HUES64 (cell line): Measurements from ENCODE around the gene SEPTIN2.
"Not testable (repeated sequence)": the region's sequence is repeated elsewhere in the genome, so short reads cannot be mapped to it uniquely, and the experiment has no call there.

ENCODE experiments used
- H3K27ac ChIP-seq: 2 replicates; pipeline ENCODE4 v1.7.0; 2013; ENCODE audit warnings: low read depth, low read length, inconsistent platforms
- H3K27me3 ChIP-seq: 2 replicates; pipeline ENCODE4 v1.6.1; 2013; ENCODE audit warnings: mild to moderate bottlenecking, low read length; ENCODE audit not compliant: insufficient read depth
- H3K36me3 ChIP-seq: 2 replicates; pipeline ENCODE4 v1.6.1; 2013; ENCODE audit warnings: mild to moderate bottlenecking, low read length; ENCODE audit not compliant: insufficient read depth
- H3K4me1 ChIP-seq: 2 replicates; pipeline ENCODE4 v1.6.1; 2013; ENCODE audit warnings: mild to moderate bottlenecking, low read length, moderate library complexity; ENCODE audit not compliant: insufficient read depth
- H3K4me3 ChIP-seq: 2 replicates; pipeline ENCODE4 v1.5.1; 2013; ENCODE audit warnings: mild to moderate bottlenecking, low read length, moderate library complexity
- H3K9ac ChIP-seq: 2 replicates; pipeline ENCODE4 v1.6.1; 2013; ENCODE audit warnings: mild to moderate bottlenecking, low read depth, low read length
- H3K9me3 ChIP-seq: 2 replicates; pipeline ENCODE4 v1.6.1; 2013; ENCODE audit warnings: low read depth, low read length; ENCODE audit not compliant: insufficient read depth
- WGBS: fragments of 150-250, 120-280 bp; methylation state at CpG from one replicate; pipeline ENCODE4 v1.1.7; 2013; ENCODE audit warnings: missing lambda C conversion rate; 5-methylcytosine and 5-hydroxymethylcytosine counted together

The SEPTIN2 gene

DNA sequence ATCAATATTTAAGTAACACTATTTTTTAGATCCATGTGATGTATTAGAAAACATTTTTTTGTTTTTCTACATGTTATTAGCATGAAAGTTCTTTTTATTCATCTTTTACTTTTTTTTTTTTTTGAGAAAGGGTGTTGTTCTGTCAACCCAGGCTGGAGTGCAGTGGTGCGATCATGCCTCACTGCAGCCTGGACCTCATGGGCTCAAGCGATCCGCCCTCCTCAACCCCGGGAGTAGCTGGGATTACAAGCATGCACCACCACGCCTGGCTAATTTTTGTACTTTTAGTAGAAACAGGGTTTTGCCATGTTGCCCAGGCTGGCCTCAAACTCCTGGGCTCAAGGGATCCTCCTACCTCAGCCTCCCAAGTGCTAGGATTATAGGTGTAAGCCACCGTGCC is 58.2 kb downstream of the SEPTIN2 start:
- H3K36me3 ChIP-seq, result peaks cover 25% of the 10 kb centered on the region
- H3K4me3 ChIP-seq, H3K27ac ChIP-seq, H3K9ac ChIP-seq, H3K27me3 ChIP-seq, H3K9me3 ChIP-seq, H3K4me1 ChIP-seq: not testable (repeated sequence)
- WGBS, result 96% methylated on average over 5 of the region's 6 CpGs

DNA sequence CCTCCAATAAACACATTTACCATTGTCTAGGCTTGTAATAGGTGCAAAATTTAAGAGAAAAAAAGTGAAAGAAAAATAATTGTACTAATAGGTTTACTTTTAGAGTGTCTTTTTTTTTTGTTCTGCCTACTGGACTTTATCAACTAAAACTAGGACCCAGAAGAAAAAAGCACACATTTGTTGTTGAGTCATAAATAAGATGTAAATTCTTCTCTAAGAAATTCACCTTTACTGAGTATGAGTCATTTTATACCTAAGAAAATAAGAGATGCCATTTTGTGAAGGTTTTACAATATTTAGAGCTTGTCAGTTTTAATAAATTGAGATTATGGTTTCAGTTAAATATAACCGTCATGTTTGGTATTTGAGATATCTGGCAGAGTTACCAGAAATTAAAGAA is 59.6 kb downstream of the SEPTIN2 start:
- Histone ChIP-seq H3K27ac (no peak overlapping the region), H3K36me3 (peaks cover 25% of the 10 kb centered on the region), H3K9ac (no peak overlapping the region), H3K4me1 (no peaks in the 10 kb centered on the region), H3K9me3 (no peaks in the 10 kb centered on the region), H3K4me3 (no peak overlapping the region), H3K27me3 (no peaks in the 10 kb centered on the region)
- WGBS, result 95% methylated on average over 1 of the region's 1 CpG

DNA sequence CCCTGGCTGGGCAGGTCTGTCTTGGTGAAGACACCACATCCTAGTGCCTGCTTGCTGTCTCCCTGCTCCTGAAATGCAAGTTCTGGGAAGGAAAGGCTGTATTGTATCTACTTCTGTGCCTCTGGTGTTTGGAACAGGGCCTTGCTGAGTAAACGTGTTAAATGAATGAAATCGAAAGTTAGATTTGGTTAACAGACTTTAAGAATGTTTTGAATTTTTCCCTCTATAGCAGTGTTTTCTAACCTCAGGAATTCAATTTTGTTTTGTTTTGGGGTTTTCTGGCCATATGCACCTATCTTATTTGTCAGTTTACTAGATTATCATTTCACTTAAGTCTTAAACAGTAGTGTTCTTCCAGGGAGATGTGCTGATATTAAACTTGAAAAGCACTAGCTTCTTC is 61.1 kb downstream of the SEPTIN2 start:
- peaks cover 26% of the 10 kb centered on the region for H3K36me3 ChIP-seq
- no peak overlapping the region for H3K27ac ChIP-seq
- H3K9ac ChIP-seq, result no peak overlapping the region
- H3K4me1 ChIP-seq, result no peaks in the 10 kb centered on the region
- H3K4me3 ChIP-seq, result no peak overlapping the region
- 100% methylated on average over 2 of the region's 2 CpGs for WGBS
- no peaks in the 10 kb centered on the region for H3K9me3 ChIP-seq
- H3K27me3 ChIP-seq, result no peaks in the 10 kb centered on the region

DNA sequence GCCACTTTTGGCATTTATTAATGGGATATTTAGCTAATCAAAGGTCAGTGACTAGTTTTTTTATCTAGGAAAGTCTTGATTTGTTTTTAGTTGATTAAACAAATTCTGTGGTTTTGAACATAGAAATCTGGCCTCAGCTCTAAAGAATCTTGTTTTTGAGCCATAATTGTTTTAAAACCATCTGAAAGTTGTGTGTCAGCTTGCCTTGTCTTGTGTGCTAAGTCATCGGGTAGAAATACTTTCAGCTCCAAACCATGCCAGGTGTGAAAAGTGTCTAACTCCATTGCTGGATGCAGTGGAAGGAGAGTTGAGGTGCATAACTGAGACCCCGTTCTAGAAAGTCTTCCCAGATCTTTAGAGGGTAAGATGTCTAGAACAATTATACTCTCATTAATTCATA is 63.1 kb downstream of the SEPTIN2 start:
- no peak overlapping the region for H3K27ac ChIP-seq
- no peak overlapping the region for H3K4me3 ChIP-seq
- H3K9ac ChIP-seq, result no peak overlapping the region
- no peaks in the 10 kb centered on the region for H3K27me3 ChIP-seq
- H3K4me1 ChIP-seq, result no peaks in the 10 kb centered on the region
- peaks cover 29% of the 10 kb centered on the region for H3K36me3 ChIP-seq
- WGBS, result 100% methylated on average over 1 of the region's 2 CpGs
- no peaks in the 10 kb centered on the region for H3K9me3 ChIP-seq

GRCh38 chr2:241379481-241380480 is 64.1 kb downstream of the SEPTIN2 start:
- Histone ChIP-seq H3K27me3 (no peaks in the 10 kb centered on the region), H3K4me3 (no peak overlapping the region), H3K27ac (no peak overlapping the region), H3K36me3 (peaks cover 20% of the 10 kb centered on the region), H3K9me3 (no peaks in the 10 kb centered on the region), H3K4me1 (no peaks in the 10 kb centered on the region), H3K9ac (no peak overlapping the region)
- 90% methylated on average over 9 of the region's 9 CpGs for WGBS

- peaks cover 4% of the 10 kb centered on the region; the same call in 1 of the 2 replicates for H3K4me1 ChIP-seq
- H3K36me3 ChIP-seq, result peaks cover 11% of the 10 kb centered on the region; the same call in 1 of the 2 replicates
- no peak overlapping the region for H3K9ac ChIP-seq
- no peaks in the 10 kb centered on the region for H3K9me3 ChIP-seq
- H3K27ac ChIP-seq, result no peak overlapping the region
- WGBS, result 95% methylated on average over 4 of the region's 4 CpGs
- no peak overlapping the region for H3K4me3 ChIP-seq
- H3K27me3 ChIP-seq, result no peaks in the 10 kb centered on the region
Observed at GRCh38 chr2:241381872-241382271, 66.1 kb downstream of the SEPTIN2 start.

DNA sequence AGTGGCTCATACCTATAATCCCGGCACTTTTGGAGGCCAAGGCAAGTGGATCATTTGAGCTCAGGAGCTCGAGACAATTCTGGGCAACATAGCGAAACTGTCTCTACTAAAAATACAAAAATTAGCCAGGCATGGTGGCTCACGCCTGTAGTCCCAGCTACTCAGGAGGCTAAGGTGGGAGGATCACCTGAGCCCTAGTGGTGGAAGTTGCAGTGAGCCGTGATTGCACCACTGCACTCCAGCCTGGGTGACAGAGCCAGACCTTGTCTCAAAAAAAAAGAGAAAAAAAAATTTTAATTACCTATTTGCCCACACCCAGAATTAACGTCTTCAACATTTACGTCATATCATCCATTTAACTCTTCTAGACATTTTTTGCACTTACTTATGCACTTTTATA is 69.7 kb downstream of the SEPTIN2 start:
- H3K27ac ChIP-seq, H3K9ac ChIP-seq, H3K9me3 ChIP-seq, H3K4me3 ChIP-seq, H3K4me1 ChIP-seq, H3K27me3 ChIP-seq: not testable (repeated sequence)
- 92% methylated on average over 7 of the region's 7 CpGs for WGBS
- peaks cover 11% of the 10 kb centered on the region; the same call in 1 of the 2 replicates for H3K36me3 ChIP-seq

DNA sequence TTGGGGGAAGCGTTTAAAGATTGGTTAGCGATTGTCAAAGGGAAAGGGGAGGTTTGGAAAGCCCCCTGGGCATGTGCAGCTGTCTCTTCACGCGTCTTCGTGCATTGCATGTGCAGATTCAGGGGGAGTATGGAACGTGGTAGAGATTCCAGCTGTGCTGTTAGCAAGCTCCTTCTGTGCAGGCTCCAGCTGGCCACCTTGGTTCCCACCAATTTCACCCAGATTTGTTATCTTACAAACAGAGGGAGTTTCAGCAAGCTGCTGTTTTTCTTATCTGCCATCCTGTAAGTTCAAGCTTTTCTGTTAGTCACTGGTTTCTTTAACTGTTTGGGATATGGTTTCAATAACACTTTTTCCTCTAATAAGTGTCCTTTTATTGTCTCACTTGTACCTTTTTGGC is 70.8 kb downstream of the SEPTIN2 start:
- Histone ChIP-seq H3K4me1 (peaks cover 4% of the 10 kb centered on the region; the same call in 1 of the 2 replicates), H3K36me3 (peaks cover 11% of the 10 kb centered on the region; the same call in 1 of the 2 replicates), H3K4me3 (no peak overlapping the region), H3K27ac (no peak overlapping the region), H3K27me3 (no peaks in the 10 kb centered on the region), H3K9me3 (no peaks in the 10 kb centered on the region), H3K9ac (no peak overlapping the region)
- 90% methylated on average over 6 of the region's 6 CpGs for WGBS

DNA sequence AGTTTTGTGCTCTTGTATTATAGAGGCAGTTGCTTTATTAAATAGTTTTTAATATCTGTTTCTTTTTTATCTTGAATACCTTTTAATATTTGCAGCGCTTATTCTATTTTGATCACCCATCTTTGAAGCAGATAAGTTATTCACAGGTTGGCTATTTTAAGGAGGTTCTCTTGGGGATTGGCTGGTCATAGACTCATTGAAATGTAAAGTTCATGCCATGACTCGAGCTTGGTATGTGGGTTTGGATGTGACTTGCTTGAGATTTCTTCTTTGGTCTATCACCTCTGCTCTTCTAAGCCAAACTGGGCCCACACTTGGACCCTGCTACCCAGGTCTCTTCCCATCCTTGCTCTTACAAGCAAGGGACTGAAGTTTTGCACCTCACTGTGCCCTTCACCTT is 74.0 kb downstream of the SEPTIN2 start:
- Histone ChIP-seq H3K4me1 (peaks cover 4% of the 10 kb centered on the region; the same call in 1 of the 2 replicates), H3K27ac (no peak overlapping the region), H3K27me3 (no peaks in the 10 kb centered on the region), H3K4me3 (no peak overlapping the region), H3K36me3 (no peaks in the 10 kb centered on the region; the same call in 1 of the 2 replicates), H3K9me3 (no peaks in the 10 kb centered on the region), H3K9ac (no peak overlapping the region)
- WGBS, result 50% methylated on average over 1 of the region's 2 CpGs

DNA sequence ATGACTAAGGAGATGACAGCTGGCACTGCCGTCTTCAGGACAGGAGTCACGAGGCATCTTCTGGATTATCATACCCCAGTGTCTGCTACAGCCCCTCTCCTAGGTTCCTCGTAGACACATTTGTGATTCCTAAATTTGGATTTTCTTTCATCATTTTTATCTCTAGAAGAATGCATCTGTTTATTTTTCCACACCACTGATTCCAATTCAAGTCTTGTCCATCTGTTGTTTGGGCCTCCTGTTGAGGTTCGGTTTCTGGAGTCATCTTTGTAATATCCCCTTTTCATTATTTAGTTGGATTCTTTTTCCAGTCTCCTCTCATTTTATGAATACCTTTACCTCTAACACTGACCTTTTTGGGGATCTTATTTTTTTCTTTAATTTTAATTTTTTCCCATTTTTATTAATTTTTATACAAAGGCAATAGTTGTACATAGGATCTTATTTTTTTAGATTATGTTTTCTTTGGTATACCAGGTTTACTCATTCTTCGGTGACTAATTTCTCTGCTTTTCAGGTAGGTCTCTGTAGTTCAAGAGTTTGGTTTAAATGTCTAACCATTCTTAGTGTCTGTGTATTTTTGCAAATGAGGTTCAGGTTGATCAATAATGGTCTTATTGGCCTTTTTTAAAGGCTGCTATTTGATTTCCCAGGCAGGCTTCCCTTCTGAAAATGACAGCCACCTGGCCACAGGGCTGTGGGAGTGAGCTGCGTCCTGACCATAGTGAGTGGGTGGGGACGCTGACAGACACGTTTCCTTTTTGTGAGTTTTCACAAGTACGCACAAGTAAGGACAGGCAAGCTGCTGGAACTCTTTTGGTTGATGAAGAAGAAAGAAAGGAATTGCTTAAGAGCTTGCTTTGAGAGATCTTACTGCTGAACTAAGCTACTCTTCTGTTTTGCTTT is 74.8 kb downstream of the SEPTIN2 start:
- Histone ChIP-seq H3K9me3 (no peaks in the 10 kb centered on the region), H3K4me1 (peaks cover 4% of the 10 kb centered on the region; the same call in 1 of the 2 replicates), H3K4me3 (no peak overlapping the region), H3K27ac (no peak overlapping the region), H3K9ac (no peak overlapping the region), H3K36me3 (peaks cover 5% of the 10 kb centered on the region; the same call in 1 of the 2 replicates), H3K27me3 (no peaks in the 10 kb centered on the region)
- 95% methylated on average over 9 of the region's 9 CpGs for WGBS
